GM18526 (cell line): ENCODE measurements around the gene SLC8A1.

Experiments used
- POLR2A ChIP-seq: IDR thresholded peaks from 3 replicates; pipeline ENCODE4 v1.6.1; 2011; ENCODE audit not compliant: insufficient read length; ENCODE audit errors: extremely low read depth

Gene SLC8A1

GRCh38 chr2:40281021-40281940 lies 170.6 kb downstream of the SLC8A1 start:
- no peak for TF ChIP-seq POLR2A

- TF ChIP-seq POLR2A = no peak
Observed at GRCh38 chr2:40279482-40279881, 172.4 kb downstream of the SLC8A1 start.

- no peak for TF ChIP-seq POLR2A
Observed at GRCh38 chr2:40279001-40279400, 172.9 kb downstream of the SLC8A1 start.

GRCh38 chr2:40276076-40276475 lies 175.8 kb downstream of the SLC8A1 start:
- TF ChIP-seq POLR2A = no peak

GRCh38 chr2:40274270-40274669 lies 177.6 kb downstream of the SLC8A1 start:
- no peak for TF ChIP-seq POLR2A

GRCh38 chr2:40273734-40274182 lies 178.1 kb downstream of the SLC8A1 start:
- TF ChIP-seq POLR2A = no peak

- TF ChIP-seq POLR2A = no peak
Observed at GRCh38 chr2:40271094-40271493, 180.8 kb downstream of the SLC8A1 start.

GRCh38 chr2:40270372-40270771 lies 181.5 kb downstream of the SLC8A1 start:
- no peak for TF ChIP-seq POLR2A

GRCh38 chr2:40268566-40268965 lies 183.3 kb downstream of the SLC8A1 start:
- TF ChIP-seq POLR2A = no peak

- no peak for TF ChIP-seq POLR2A
Observed at GRCh38 chr2:40266201-40266600, 185.7 kb downstream of the SLC8A1 start.

- no peak for TF ChIP-seq POLR2A
Observed at GRCh38 chr2:40265602-40266001, 186.3 kb downstream of the SLC8A1 start.

GRCh38 chr2:40261042-40261441 lies 190.8 kb downstream of the SLC8A1 start:
- no peak for TF ChIP-seq POLR2A

GRCh38 chr2:40260437-40260836 lies 191.5 kb downstream of the SLC8A1 start:
- TF ChIP-seq POLR2A = no peak

GRCh38 chr2:40259900-40260299 lies 192.0 kb downstream of the SLC8A1 start:
- TF ChIP-seq POLR2A = no peak

- no peak for TF ChIP-seq POLR2A
Observed at GRCh38 chr2:40258135-40258457, 193.8 kb downstream of the SLC8A1 start.

GRCh38 chr2:40257340-40258134 lies 194.4 kb downstream of the SLC8A1 start:
- TF ChIP-seq POLR2A = no peak
